Activated T-cell treated with anti-CD3 and anti-CD28 coated beads, Interleukin-2, amount 50 U/mL, for 72 hours (primary cell): ENCODE results near the gene TCEA2. TPM values are rescaled to one million over a fixed set of nuclear protein-coding genes. Genes with fewer than 3 reads are reported as not detected.
A peak's percentile ranks its signal among the peaks of the same experiment; 100 is the strongest.

Experiments used
- ATAC-seq, 2 donors: fragments of 150-1000 bp; cut with Tn5 transposase; replicated peaks in 1 of 2; 2 replicates each; pipeline ENCODE4 v1.10.0; 2021; ENCODE audit warnings: moderate library complexity in 2 of 2, mild to moderate bottlenecking in 1 of 2
- DNase-seq, 2 donors: peaks; one replicate each; pipeline ENCODE4 v3.0.0; 2021 to 2022; ENCODE audit warnings: mixed read lengths in 1 of 2
- H3K27ac Mint-ChIP-seq: one replicate; pipeline ENCODE4 v1.8.0; 2022; ENCODE audit warnings: mild to moderate bottlenecking, moderate library complexity, mixed read lengths
- H3K27me3 Mint-ChIP-seq: one replicate; pipeline ENCODE4 v1.8.0; 2022; ENCODE audit warnings: low read depth, mixed read lengths
- H3K36me3 Mint-ChIP-seq, 2 donors: one replicate each; pipeline ENCODE4 v1.8.0; 2022; ENCODE audit warnings: mixed read lengths in 2 of 2, mild to moderate bottlenecking in 1 of 2; ENCODE audit not compliant: insufficient read depth in 2 of 2
- H3K4me1 Mint-ChIP-seq: one replicate; pipeline ENCODE4 v1.8.0; 2022; ENCODE audit warnings: low read depth, mixed read lengths
- H3K4me3 Mint-ChIP-seq, 2 donors: one replicate each; pipeline ENCODE4 v1.8.0; 2022; ENCODE audit warnings: mild to moderate bottlenecking in 2 of 2, mixed read lengths in 2 of 2, moderate library complexity in 2 of 2
- H3K9me3 Mint-ChIP-seq, 2 donors: one replicate each; pipeline ENCODE4 v1.8.0; 2022; ENCODE audit warnings: mixed read lengths in 2 of 2
- total RNA-seq, 2 donors: library from RNA; stranded (reverse); gene quantifications; one replicate each; pipeline ENCODE4 v1.2.3, GENCODE V29; 2022

TCEA2 gene
- total RNA-seq, 2 donors from 2014 or later: 55.5 to 61.6 TPM

- H3K9me3 Mint-ChIP-seq: no peaks in the 10 kb centered on the region
- H3K36me3 Mint-ChIP-seq: peaks cover 0 to 2% of the 10 kb centered on the region in 2 donors
- no peak overlapping the region for H3K27ac Mint-ChIP-seq
- no peaks in the 10 kb centered on the region for H3K27me3 Mint-ChIP-seq
- no peak for DNase-seq
- no peak for ATAC-seq
- no peak overlapping the region for H3K4me3 Mint-ChIP-seq
- H3K4me1 Mint-ChIP-seq: peaks cover 35% of the 10 kb centered on the region
Observed at GRCh38 chr20:64069209-64069613, 6.2 kb downstream of the TCEA2 start.

- DNase-seq: peak in 1 of 2 donors; percentile 46
- H3K4me3 Mint-ChIP-seq: no peak overlapping the region
- ATAC-seq: no peak
- no peak overlapping the region for H3K27ac Mint-ChIP-seq
- H3K36me3 Mint-ChIP-seq: peaks cover 0 to 2% of the 10 kb centered on the region in 2 donors
- peaks cover 30% of the 10 kb centered on the region for H3K4me1 Mint-ChIP-seq
- no peaks in the 10 kb centered on the region for H3K27me3 Mint-ChIP-seq
- no peaks in the 10 kb centered on the region for H3K9me3 Mint-ChIP-seq
Observed at GRCh38 chr20:64069614-64070243, 6.7 kb downstream of the TCEA2 start.

- Mint-ChIP-seq H3K4me1 (peaks cover 23% of the 10 kb centered on the region), H3K4me3 (no peak overlapping the region), H3K27me3 (no peaks in the 10 kb centered on the region), H3K9me3 (no peaks in the 10 kb centered on the region), H3K36me3 (peaks cover 0 to 2% of the 10 kb centered on the region in 2 donors), H3K27ac (no peak overlapping the region)
- DNase-seq (no peak), ATAC-seq (no peak)
Observed at GRCh38 chr20:64070244-64070993, 7.4 kb downstream of the TCEA2 start.

DNA sequence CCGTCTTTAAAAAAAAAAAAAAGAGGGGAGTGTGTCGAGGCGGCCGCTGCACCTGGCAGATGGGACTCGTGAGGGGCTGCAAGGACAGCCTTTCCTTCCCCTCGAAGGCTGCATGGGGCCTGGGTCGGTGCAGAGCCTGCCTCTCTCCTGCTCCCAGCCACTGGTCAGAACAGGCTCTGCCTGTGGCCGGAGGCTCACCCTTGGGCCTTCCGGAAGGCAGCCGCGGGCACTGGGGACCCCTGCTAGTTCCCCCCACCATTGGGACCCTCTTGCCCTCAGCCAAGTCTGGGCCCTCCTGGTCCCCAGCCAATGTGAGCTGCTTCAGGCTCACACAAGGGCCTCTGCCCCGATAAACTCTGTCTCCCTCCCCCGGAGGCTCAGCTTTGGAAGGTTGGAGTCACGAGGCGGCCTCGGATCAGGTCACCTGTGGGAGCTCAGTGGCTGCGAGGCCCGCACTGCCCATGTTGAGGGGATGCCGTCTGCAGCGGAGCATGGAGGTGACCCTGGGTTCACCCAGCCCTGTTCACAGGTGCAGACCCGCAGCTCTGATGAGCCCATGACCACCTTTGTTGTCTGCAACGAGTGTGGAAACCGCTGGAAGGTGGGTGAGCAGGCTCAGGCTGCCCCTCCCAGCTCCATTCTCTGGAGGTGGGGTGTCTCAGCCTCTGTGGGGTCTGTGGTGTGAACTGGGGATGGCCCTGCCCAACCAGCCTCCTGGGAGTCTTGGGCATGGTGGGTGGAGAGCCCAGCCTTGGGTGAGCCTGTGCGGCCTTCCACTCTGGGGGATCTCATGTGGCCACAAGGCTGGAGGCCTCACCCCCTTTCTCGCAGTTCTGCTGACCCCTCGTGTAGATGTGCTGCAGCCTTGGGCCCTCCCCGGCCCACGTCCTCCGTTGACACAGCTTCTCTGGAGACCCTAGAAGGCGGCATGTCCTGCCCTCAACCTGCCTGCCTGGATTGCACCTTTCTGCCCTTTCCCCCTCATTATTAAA, 8.6 kb downstream of the TCEA2 start:
- H3K4me3 Mint-ChIP-seq: no peak overlapping the region
- DNase-seq: no peak
- peaks cover 15% of the 10 kb centered on the region for H3K4me1 Mint-ChIP-seq
- no peak for ATAC-seq
- H3K9me3 Mint-ChIP-seq: no peaks in the 10 kb centered on the region
- H3K36me3 Mint-ChIP-seq: peaks cover 0 to 2% of the 10 kb centered on the region in 2 donors
- no peaks in the 10 kb centered on the region for H3K27me3 Mint-ChIP-seq
- H3K27ac Mint-ChIP-seq: no peak overlapping the region

DNA sequence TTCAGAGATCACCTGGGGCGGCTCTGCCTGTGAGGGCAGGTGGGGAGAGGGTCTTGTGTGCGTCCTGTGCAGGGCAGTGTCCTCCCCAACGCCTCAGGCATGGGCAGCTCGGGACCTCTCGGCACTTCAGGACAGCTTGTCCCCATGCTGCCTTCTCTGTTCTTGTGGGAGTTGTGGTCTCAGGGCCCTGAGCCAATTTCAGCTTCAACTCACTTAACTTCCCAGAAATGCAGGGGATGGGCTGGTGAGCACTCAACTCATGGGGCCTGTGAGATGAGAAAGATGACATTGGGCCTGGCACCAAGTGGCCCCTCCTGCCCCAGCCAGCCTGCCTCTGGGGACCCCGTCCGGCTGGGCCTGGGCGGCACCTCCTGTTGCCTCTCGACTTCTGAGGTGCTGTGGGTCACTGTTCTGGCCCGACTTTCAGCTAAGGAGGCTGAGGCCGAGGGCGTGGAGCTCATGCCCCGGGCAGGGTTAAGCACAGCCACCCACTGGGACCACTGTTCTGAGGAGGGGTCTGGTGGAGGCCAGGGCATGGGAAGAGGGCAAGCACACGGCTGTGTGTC, 9.6 kb downstream of the TCEA2 start:
- Mint-ChIP-seq H3K36me3 (peaks cover 0 to 2% of the 10 kb centered on the region in 2 donors), H3K4me3 (no peak overlapping the region), H3K27ac (no peak overlapping the region), H3K27me3 (no peaks in the 10 kb centered on the region), H3K4me1 (peaks cover 7% of the 10 kb centered on the region), H3K9me3 (no peaks in the 10 kb centered on the region)
- no peak for ATAC-seq
- no peak for DNase-seq

DNA sequence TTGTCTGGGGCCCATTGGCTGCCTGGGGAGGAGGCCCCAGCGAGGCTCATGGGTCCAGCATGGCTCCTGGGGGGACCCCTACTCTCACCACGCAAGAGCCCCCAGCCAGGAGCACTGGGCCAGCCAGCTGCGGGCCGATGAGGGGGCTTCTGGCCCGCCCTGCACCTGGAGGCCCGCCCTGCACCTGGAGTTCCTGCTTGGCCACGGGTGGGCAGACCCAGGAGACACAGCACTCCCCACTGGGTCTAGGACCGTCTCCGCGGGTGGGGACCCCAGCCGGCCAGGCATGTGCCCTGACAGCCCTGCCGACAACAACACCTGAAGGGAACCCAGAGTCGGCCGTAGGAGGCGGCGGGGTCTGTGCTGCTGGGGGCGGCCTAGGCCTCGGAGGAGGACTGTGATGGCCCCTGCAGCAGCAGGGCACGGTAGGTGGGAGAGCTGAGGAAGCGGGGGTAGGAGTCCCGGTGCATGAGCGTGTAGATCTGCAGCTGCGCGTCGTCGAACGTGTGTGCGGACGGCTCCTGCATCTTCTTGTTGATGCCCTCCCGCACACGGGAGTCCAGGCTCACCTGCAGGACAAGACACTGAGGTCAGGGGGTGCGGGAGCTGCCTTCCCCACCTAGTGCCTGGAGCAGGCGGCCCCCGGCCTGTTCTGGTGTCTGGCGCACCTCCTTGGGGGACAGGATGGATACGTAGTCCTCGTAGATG, 10.6 kb downstream of the TCEA2 start:
- no peak for DNase-seq
- no peaks in the 10 kb centered on the region for H3K27me3 Mint-ChIP-seq
- peaks cover 0 to 2% of the 10 kb centered on the region in 2 donors for H3K36me3 Mint-ChIP-seq
- H3K4me1 Mint-ChIP-seq: peaks cover 14% of the 10 kb centered on the region
- no peak overlapping the region for H3K27ac Mint-ChIP-seq
- no peak for ATAC-seq
- H3K9me3 Mint-ChIP-seq: no peaks in the 10 kb centered on the region
- no peak overlapping the region for H3K4me3 Mint-ChIP-seq

DNA sequence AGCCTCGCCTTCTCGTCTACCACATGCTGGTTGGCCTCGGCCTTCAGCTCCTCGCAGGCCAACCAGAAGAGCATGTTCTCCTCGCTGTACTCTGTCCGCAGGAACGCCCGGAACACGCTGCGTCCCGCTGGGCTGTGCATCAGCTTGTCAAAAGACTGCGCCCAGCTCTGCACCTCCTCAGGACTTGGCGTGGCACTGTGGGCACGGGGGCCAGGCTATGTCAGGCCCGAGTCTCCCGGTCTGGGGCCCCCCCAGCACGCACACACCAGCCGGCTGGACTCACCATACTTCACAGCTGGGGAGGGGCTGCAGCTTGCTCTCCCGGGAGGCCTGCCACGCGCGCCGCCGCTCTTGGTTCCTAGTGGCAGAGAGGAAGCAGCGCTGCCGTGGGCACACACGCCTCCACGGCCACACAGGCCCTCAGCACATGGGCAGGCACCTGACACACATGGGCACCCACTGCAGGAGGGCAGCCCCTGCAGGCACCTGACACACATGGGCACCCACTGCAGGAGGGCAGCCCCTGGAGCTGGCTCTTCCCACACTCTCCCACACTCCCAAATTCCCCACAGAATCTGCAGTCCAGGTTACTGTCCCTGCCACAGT, 11.3 kb downstream of the TCEA2 start:
- no peak overlapping the region for H3K27ac Mint-ChIP-seq
- peaks cover 20% of the 10 kb centered on the region for H3K4me1 Mint-ChIP-seq
- no peaks in the 10 kb centered on the region for H3K27me3 Mint-ChIP-seq
- ATAC-seq: no peak
- peaks cover 0 to 2% of the 10 kb centered on the region in 2 donors for H3K36me3 Mint-ChIP-seq
- no peak for DNase-seq
- H3K4me3 Mint-ChIP-seq: no peak overlapping the region
- H3K9me3 Mint-ChIP-seq: no peaks in the 10 kb centered on the region

- Mint-ChIP-seq H3K9me3 (no peaks in the 10 kb centered on the region), H3K4me3 (no peak overlapping the region), H3K36me3 (peaks cover 0 to 2% of the 10 kb centered on the region in 2 donors), H3K27ac (no peak overlapping the region), H3K4me1 (peaks cover 20% of the 10 kb centered on the region), H3K27me3 (no peaks in the 10 kb centered on the region)
- no peak for DNase-seq
- ATAC-seq: no peak
Observed at GRCh38 chr20:64074963-64075362, 12.0 kb downstream of the TCEA2 start.

DNA sequence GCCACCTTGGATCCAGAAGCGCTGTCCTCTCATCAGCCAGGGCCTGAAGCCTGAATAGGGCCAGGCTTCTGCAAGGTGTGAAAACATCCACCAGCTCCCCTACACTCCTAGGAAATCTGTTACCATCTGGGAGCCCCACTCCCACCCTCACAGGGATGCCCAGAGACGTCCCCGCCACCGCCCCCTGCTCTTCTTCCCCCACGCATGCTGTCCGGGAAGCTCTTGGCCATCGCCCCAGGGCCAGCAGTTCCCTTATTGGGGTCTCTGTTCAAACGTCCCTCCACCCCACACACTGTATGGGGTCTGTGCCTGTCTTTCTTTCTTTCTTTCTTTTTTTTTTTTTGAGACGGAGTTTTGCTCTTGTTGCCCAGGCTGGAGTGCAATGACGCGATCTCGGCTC, 12.6 kb downstream of the TCEA2 start:
- Mint-ChIP-seq H3K4me3 (no peak overlapping the region), H3K27me3 (no peaks in the 10 kb centered on the region), H3K27ac (no peak overlapping the region), H3K36me3 (peaks cover 0 to 2% of the 10 kb centered on the region in 2 donors), H3K4me1 (peaks cover 20% of the 10 kb centered on the region), H3K9me3 (no peaks in the 10 kb centered on the region)
- no peak for ATAC-seq
- DNase-seq: no peak

DNA sequence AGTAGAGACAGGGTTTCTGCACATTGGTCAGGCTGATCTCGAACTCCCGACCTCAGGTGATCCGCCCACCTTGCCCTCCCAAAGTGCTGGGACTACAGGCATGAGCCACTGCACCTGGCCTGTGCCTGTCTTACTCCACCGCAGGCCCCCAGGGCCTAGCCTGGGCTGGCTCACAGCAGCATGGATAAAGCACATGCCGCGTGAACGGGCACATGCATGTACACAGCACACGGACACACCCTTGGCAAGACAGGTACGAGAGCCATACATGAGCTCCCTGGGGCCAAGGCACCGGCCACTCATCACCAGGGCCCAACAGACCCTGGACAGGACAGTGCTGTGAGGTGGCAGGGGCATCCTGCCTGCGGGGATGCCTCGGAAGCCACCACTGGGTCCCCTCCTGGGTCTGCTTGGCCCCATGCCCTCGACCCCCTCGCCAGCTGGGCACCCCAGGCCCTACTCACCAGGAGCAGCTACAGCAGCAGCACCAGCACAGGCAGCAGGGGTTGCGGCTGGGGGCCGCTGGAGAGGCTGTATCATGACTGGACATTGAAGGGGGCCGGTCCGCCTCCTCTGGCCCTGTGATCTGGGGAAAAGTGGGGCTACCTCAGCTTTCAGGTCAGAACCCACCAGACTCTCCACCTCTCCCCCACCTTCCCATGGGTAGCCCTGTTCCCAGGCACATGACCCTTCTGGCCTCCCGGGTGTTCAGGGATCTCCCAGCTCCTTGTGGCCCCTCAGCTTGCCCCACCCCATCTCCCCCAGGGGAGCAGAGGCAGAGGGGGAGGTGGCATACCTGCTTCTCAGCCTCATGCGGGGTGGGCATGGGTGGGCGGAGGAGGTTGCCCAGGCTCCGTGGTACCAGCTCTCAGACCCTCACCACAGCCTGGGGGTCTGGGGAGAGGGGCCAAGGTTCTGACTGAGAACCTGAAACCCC, 13.3 kb downstream of the TCEA2 start:
- H3K27ac Mint-ChIP-seq: no peak overlapping the region
- ATAC-seq (no peak), DNase-seq (no peak)
- peak overlapping the region; percentile 31 to 95 for H3K4me3 Mint-ChIP-seq
- H3K36me3 Mint-ChIP-seq: peaks cover 0 to 2% of the 10 kb centered on the region in 2 donors
- no peaks in the 10 kb centered on the region for H3K27me3 Mint-ChIP-seq
- H3K9me3 Mint-ChIP-seq: no peaks in the 10 kb centered on the region
- H3K4me1 Mint-ChIP-seq: peaks cover 20% of the 10 kb centered on the region

DNA sequence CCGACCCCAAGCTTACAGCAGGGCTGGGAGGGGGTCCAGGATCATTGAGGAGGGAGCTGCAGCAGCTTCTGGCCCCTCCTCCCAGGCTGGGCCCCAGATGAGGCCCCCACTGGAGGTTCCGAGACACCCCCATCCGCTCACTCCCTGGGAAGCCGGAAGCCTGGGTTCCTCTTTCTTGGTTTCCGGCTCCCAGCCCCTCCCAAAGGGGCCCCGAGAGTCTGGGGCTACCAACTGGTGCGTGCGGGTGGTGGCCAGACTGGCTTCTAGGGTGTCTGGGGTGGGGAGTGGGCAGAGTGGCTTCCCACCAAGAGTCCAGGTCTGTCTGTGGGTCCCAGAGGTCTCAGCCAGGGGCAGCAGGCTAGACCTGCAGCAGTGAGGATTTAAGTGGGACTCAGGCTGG, 14.1 kb downstream of the TCEA2 start:
- H3K27me3 Mint-ChIP-seq: no peaks in the 10 kb centered on the region
- peak overlapping the region; percentile 87 for H3K27ac Mint-ChIP-seq
- H3K4me1 Mint-ChIP-seq: peaks cover 26% of the 10 kb centered on the region
- DNase-seq (peak; percentile 49 to 58), ATAC-seq (peak; percentile 18 to 35)
- H3K9me3 Mint-ChIP-seq: no peaks in the 10 kb centered on the region
- peak overlapping the region; percentile 94 to 95 for H3K4me3 Mint-ChIP-seq
- peaks cover 0 to 2% of the 10 kb centered on the region in 2 donors for H3K36me3 Mint-ChIP-seq
